Suppressor macrophage treated with lipopolysaccharide for 1 hour (primary cell): ENCODE measurements around the gene MTMR10.

Source experiments
- DNase-seq, 3 donors: peaks; one replicate each; pipeline ENCODE4 v3.0.0-alpha.2; 2020 to 2022

Gene MTMR10

DNA sequence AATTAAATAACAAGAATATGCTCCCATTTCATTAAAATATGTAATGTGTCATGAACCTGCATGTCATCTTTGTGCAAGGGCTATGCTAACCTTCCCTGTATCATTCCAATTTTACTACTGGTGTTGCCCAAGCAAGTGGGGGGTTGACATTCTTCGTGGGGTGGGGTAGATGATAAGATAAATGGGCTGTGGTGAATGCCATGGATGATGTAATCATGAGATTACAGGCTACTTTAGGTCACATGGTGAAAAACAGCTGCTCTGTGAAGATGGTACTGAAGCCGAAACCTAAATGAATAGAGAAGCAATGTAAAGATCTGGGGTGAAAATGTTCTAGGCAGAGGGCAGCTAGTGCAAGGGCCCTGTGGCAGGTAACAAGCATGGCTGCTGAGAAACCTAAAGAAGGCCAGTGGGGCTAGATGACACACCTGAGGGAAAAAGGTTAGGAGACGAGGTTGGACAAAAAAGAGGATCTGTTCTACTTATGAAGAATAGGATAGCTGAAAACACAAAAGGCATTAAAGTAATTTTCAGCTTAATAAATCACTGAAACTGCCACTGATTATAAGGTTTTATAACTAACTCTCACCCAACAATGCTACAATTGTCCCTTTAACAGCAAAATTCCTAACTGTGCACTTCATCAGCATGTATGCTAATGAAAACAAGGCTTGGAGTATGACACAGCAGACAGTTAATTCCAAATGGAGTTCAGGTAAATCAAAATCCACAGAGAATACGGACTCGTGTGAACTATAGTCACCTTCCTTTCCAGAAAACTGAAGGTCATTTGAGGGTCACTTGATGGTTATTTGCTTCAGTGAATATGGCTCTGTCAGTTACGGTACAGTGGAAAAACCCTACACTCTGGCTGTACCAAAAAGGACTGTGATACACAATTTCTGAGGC, 35.0 kb downstream of the MTMR10 start:
- DNase-seq: no peak

DNA sequence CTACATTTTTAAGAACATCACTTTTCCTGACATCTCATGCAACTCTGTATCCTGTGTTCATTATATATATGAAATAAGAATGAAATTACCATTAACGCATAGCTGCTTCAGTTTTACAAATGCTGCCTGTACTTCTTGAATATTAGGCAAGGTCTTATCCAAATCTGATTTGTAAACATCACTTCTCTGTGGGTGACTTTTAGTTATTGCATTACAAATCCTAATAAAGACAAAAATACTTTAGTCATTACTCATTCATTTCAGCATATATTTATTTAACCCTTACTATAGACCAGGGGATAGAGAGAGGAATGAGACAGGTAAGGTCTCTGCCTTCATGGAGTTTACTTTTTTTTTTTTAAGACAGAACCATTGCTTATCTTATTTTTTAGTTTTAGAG, 36.8 kb downstream of the MTMR10 start:
- no peak for DNase-seq

DNA sequence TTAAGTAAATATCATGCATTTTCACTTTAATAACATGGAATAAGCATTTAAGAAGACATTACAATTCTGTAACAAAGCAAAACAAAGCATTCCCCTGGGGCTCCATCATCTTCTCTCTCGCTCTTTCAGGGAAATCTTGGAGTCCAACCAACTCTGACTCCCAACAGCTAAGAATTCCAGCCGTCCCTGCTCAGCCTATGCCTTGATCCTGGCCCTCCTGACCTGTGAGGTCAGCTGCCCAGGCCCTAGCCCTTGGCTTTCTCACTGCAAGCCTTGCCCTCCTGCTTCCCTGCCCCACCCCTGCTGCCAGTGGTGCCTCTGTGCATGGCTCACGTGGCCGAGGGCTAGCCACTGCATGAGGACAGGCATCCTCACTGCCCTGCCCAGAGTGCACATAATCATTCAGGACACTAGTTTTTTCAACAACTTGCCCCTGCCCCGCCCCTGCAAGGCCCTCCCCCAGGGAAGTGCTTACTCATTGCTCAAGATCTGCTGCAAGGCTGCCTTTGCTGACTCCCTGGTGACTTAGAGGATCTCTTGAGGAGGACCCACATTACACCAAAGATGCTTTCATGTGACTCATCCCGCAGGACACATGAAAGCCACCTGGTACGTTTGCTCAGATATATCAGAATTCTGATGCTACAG, 37.6 kb downstream of the MTMR10 start:
- DNase-seq: peak; percentile 24 to 35 (median 26)

DNA sequence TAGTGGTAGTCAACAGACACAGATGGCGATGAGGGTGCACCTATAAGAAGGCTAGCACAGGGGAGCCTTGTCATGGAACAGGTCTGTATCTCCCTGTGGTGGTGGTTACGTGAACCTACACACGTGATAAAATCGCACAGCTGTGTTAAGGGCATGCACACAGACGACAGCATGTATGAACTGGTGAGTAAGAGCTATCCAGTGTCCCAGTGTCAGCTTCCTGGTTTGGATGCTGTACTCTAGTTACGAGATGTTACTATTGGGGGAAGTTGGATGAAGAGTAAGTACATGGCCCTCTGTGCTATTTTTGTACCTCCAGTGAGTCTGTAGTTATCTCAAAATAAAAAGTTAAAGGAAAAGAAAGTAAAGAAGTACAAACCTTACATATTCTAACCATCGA, 38.2 kb downstream of the MTMR10 start:
- DNase-seq: no peak

DNA sequence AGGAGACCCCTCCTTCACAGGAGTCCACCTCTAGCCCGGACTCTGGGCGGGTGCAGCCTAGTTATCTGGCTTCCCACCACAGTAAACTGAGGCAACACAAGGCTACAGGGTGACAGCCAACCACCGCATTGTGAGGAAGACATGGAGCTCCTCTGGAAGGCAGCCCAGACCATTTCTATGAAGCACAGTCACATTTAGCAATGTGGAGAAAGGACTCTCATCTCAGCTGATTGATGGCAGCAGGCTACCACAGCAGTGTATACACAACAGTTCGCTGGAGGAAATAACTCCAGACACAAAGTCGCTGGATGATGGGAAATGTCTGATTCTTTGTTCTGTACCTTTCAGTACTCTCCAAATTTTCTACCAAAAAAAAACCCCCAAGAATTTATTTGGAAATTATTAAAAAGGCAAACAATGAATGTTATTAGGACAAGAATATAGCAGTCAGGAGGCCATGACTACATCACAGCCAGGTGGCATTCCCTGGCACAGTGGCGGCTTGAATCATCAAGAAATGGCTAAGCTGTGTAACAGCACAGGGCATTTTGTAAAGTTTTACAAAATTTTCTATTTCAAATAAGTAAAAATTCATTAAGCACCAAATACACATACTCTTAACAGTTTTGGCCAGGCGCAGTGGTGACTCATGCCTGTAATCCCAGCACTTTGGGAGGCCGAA, 47.6 kb downstream of the MTMR10 start:
- DNase-seq: no peak

DNA sequence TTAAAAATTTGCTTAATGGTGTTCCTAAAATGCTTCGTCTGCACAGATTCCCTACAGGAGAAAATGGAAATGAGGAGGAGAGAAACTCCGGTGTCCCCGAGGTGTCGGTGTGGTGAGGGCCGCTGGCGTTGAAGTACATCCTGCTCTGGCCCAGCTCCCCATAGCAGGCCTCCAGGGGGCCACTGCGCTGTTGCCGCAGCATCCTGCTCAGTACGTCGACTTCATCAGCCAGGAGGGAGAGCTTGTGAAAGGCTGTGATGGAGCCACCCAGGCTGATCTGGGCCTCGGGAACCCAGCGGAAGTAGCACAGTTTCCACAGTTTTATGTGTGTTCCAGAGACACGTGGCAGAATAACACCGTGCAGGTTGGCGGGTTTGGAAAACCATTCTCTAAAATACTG, 49.9 kb downstream of the MTMR10 start:
- DNase-seq: no peak

DNA sequence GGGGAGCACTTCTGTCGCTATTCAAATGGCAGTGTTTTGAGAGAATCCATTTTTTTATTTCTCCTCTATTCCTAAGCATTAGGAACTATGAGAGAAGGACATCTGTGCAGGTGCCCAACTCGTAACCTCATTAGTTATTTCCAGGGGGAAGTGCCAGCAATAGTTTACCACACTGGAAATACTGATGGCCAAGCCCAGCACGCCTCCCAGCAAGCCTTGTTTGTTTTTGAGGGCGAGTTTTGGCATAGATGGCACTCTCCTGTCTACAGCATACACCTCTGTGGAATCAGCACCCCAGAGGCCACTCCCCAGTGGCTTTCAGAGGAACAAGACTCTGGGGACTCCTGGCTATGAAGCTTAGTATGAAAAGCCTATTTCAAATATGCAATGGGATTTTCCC, 51.1 kb downstream of the MTMR10 start:
- DNase-seq: no peak

DNA sequence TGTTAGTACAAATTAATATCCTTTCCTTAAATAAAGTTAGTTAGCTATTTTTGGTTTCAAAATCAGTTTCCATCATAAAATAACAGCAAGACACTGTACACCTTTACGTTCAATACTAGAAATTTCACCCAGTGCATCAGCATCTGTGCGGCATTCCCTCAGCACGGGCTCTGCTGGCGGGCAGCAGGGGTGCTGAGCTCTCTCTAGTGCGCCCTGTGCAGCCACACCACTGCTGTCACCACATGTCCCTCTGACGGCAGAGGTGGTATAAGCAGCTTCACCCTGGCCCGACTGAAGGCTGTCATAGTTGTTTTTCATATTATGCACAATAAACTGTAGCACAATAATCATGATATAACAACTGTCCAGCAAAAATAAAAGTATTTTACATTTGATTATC, 52.3 kb downstream of the MTMR10 start:
- DNase-seq: no peak

DNA sequence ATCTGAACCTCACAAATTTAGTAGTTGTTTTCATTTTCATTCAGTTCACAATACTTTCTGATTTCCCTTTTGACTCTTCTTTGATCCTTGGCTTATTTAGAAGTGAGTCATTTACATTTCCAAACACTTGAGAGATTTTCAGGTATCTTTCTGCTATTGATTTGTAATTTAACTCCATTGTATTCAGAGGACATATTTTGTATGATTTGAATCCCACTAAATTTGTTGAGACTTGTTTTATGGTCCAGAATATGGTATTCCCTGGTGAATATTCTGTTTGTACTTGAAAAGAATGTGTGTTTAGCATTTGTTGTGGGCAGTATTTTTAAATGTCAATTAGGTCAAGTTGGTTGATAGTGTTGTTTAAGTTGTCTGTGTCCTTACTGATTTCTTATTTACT, 58.1 kb downstream of the MTMR10 start:
- DNase-seq: no peak

DNA sequence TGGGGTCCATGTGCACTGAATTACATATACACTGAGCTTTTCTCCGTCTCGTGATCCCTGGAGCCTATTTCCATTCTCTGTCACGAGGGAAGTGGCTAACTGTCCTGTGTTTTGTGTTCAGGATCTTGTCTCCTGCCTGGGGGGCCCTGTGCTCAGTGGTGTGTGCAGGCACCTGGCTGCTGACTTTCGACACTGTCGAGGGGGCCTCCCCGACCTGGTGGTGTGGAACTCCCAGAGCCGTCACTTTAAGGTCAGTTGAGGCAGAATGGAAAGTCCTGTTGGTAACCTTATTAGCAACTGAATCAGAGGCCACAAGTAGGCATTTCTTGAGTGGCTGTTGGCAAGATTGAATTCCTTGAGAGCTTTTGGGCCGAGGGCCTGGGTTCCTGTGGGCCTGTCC, 61.0 kb downstream of the MTMR10 start:
- DNase-seq: no peak

DNA sequence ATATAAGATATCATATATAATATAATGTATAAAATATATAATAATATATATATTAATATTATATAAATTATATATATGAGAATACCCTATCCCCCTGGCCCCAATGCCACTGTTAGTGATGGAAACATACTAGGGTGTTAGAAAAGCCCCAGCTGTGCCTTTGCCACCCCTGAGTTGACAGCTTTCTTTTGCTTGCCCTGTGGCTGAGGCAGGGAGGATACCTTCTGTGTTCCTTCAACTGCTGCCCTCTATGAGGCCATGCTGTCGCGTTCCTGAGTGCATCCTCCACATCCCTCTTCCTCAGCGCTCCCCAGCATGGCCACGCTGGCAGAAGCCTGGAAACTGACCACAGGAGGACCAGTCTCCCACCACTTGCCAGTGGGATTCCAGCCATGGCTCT, 61.4 kb downstream of the MTMR10 start:
- DNase-seq: no peak

DNA sequence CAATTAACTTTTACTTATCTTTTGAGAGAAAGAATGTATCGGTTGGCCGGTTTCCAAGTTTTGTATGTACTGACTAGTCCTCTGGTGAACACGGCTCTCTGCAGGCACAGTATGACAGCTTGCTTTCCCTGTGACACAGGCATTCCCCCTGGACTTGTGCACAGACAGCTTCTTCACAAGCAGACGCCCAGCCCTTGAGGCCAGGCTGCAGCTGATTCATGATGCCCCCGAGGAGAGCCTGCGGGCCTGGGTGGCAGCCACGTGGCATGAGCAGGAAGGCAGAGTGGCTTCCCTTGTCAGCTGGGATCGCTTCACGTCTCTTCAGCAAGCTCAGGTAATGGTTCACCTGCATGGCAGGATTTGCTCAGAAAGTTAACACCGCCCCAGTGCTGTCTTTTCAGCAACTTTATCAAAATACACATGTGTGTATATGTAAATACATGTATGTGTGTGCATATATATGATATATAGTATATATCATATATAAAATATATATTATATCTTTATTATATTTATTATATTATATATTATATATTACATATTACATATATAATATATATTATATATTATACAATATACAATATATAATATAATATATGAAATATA, 62.3 kb downstream of the MTMR10 start:
- DNase-seq: no peak

DNA sequence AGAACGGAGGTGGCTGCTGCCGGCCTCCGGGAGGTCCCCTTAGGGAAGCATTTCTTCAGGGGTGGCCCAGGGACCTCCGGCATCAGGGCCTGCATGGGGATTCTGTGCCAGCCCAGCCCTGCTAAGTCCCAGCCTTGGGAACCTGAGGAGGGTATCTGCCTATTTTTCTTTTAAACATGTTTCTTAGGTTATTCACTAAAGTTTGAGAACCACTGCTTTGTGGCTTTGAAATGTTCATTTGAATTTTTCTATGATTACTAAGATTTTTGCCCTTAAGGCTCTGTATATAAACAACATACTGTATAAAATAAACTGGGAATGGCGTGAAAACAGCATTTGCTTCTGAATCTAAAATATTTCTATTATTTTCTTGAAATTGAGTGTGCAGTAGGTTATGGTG, 63.4 kb downstream of the MTMR10 start:
- DNase-seq: no peak

DNA sequence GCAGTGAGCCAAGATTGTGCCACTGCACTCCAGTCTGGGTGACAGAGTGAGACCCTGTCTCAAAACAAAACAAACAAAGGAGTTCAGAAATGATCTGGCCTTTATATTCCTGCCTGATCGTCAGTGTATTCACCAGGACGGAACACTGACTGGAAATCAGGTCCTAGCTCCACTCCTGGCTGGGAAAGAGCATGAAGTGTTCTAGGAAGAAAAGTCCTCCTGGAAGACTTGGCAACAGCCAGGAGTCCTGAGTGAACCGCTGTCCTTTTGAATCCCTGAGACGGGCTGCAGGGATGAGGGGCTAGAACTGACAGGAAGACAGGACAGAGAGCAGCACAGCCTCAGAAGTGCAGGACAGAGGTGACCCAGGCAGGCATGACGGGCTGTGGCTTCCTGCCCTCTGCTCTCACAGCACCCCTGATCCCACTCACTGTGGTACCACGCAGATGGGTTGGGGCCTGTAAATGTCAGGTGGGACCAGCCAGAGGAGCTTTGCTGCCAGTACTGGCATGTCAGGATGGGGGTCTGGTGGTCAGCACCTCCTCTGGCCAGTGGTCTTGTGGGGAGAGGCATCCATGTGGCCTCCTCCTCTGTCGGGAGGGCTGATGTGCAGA, 64.2 kb downstream of the MTMR10 start:
- DNase-seq: no peak

DNA sequence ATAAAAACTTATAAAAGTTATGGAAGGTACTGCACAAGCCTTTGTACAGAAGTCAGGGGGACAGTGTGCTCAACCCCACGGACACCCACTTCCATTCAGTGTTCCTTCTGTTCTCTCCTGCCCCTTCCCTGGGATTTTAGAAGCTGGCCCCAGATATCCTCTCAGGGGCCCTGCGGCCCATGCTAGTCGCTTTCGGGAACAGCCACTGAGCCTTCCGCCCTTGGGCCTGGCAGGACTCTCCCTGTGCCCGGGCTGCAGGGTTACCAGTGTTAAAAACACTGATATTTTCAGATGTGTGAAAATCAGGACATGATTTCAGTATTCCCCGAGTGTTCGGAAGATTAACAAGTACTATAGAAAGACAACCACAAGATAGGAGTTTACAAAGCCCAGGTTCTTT, 65.3 kb downstream of the MTMR10 start:
- no peak for DNase-seq

DNA sequence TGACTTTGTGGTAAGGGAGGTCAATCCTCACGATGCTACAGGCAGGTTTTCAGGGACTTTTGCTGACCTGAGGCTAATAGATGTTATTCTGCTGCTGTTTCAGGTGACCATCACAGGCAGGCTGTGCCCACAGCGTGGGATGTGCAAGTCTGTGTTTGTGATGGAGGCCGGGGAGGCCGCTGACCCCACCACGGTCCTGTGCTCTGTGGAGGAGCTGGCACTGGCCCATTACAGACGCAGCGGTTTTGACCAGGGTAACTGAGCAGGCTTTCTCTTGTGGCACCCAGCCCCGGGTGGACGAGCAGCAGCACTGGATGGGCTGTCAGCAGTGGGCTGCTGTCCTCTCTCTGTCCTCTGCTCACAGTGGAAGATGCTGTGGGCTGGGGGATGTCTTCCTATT, 65.7 kb downstream of the MTMR10 start:
- no peak for DNase-seq

DNA sequence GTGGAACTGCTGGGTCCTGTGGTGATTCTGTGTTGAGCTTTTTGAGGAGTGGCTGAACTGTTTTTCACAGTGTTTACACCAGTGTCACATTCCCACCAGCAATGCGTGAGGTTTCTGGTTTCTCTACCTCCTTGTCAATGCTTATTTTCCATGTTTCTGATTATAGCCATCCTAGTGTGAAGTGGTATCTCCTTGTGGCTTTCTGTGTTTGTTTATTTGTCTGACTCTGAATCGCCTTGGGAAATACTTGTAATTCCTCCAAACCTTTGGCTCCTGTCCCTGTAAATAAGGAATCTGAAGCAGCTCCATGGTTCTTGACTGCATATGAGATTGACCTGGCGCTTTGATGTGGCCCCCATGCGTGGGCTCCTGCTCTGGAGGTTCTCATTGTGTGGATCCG, 67.1 kb downstream of the MTMR10 start:
- DNase-seq: no peak

DNA sequence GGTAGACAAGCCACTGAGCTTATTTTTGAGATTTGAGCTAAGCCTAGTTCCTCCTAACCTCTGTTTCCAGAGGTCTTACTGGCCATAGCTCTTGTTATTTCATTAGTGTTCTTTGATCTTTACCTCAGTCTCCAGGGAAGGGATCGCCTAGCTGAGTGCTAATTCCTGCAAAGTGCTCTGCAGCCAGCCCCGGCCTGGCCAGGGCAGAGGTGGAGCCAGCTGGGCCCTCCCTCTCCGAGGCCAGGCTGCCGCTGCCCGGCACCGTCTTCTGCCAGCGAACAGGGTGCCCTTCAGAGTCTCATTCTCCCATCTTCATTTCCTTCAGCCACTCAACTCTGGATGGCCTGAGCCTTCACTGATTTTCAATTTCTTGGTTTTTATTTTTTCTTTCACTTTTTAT, 68.0 kb downstream of the MTMR10 start:
- no peak for DNase-seq

DNA sequence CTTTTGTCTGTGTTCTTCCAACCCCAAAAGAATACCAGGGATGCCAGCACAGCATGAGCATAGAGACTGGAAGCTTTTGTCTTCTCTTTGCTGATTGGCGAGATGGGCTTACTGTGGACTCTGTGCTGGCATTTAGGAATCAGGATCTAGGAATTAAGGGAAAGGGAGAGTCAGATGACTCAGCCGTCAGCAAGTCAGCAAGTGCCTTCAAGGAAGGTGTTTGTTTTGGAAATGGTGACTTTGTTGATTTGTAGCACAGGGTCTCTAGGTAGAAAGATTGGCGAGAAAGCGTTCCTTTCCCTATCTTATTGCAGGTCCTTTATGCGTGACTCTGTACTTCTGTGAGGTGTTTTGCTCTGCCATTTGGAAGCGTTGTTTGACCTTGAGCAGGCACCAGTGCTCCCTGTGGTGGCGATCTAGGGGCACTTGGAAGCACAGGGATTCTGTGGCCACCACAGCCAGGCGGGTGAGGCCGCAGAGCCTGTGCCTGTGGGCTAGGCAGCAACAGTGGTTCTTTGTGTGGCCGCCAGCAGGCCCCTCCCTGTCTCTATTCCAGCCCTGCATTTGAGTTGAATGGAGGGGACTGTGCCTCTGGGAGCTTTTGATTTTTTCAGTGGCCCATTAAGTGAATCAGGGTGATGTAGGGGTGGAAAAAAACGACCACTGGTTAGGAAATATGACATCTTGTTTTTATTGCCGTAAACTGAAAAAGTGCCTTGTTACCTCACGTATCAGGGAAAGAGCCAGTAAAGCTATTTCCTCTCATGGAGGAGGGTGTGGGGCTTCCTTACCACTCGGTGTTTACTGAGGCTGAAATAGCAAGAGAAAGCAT, 68.7 kb downstream of the MTMR10 start:
- no peak for DNase-seq

DNA sequence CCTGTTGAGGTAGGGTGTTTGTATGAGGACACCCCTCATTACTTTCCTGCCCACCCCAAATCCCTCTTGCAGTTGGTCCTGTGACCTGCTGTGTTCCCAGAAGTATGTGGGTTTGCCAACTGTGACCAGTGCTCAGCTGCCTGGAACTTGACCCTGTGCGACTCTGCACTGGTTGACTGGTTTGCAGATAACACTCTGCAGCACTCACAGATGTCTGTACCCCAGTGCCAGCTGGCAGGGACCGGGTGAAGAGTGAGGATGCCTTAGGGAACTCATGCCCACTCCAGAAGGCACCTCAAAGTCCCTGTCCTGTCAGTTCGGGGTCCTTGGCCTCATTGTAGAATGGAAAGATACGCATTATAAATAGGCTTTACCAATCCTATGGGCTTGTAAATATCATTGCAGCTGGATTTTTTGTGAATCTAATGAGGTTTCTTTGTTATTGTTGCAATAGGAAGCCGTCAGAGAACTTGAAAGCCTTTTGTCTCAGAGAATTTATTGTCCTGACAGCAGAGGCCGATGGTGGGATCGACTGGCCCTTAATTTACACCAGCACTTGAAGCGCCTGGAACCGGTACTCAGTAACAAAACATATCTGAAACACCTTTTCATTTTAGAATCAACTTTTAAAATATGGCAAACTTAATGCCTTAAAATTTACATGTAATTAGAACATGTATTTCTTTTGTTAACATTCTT, 69.5 kb downstream of the MTMR10 start:
- no peak for DNase-seq

DNA sequence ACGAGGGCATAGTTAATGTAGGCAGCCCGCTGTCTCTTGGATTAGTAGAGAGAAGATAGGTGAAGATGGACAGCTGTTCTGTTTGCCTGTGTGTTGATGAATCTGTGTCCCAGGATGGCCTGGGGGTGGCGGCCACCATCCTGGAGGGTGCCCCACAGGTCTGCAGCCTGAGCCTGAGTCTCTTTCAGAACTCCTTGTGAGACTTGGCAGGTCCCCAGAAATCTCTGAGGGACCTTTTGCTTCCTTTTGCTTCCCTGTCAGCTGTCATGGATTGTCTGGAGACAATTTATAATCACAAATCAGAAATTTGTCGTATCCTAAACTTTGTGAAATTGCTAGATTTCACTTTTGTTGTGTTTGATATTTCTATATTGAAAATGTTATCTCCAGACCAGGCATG, 70.3 kb downstream of the MTMR10 start:
- no peak for DNase-seq
